SIG-M5 treated with dmso at 0.1 percent for 504 hours (cell line): ENCODE results near the gene SERPINE3.
A peak's percentile ranks its signal among the peaks of the same experiment; 100 is the strongest.

Source experiments
- DNase-seq: peaks from one replicate; lab custom pipeline; 2025; ENCODE audit not compliant: unreplicated experiment; lab: John Stamatoyannopoulos, UW

Gene SERPINE3

DNA sequence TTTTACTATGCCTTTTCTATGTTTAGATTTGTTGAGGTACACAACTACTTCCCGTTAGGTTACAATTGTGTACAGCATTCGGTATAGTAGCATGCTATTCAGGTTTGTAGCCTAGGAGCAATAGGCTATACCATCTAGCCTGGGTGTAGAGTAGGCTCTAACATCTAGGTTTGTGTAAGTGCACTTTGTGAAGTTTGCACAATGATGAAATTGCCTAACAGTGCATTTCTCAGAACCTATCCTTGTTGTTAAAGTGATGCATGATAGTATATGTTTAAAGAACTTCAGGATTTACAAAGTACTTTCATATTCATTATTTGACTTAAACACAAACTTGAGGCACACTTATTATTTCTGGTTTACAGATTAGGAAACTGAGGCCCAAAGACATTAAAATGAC, 11.5 kb upstream of the SERPINE3 start:
- DNase-seq = no peak

DNA sequence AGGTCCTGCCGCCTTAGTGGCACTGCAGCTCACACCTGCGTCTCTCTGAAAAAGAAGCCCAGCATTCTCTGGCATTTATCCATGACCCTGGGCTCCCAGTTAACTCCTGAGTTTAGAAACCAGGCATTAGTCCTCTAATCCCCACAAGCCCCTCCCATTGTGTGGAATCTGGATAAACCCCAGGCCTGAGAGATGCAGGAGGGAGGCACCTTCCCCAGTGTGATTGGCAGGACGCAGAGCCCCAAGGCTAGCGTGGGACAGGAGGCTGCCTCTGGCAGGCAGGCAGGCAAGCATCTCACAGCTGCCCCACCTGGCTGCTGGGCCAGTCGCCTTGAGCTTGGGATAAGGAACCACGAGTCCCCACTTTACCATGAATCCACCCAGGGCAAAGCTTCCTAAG, 11.0 kb upstream of the SERPINE3 start:
- no peak for DNase-seq

DNA sequence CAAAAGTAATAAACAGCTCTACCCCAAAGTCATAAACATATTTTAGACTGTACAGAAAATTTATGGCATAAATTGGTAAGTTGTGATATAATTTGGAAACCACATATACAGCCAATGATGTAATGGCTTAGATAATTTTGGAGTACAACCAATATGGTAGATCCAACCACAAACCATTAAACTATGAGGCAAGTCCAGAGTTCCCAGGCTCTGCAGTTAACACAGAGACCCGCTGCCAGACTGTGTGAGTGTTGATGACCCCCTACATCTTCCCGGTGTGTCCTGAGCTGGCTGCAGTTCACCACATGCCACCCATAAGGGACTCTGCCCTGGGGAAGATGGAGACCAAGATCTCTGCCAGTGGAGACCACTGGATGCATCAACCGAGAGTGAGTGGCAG, 9.9 kb upstream of the SERPINE3 start:
- no peak for DNase-seq

DNA sequence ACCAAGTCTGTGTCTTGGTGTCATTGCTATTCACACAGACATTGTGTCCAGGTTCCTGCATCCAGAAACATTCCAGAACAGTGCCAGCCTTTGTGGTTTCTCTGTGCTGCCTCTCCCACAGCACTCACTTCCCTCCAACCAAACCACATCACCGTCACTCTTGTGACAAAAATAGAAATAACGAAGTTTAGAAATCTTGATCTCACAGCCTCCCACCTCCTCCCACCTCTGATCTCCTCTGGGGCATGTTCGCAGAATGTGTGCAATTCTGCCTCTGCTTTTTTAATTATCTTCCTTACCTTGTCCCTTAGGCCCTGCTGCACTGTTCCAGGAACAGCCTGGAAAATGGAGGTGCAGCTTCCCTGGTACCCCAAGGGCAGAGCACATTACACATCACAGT, 8.7 kb upstream of the SERPINE3 start:
- peak; percentile 84 for DNase-seq

DNA sequence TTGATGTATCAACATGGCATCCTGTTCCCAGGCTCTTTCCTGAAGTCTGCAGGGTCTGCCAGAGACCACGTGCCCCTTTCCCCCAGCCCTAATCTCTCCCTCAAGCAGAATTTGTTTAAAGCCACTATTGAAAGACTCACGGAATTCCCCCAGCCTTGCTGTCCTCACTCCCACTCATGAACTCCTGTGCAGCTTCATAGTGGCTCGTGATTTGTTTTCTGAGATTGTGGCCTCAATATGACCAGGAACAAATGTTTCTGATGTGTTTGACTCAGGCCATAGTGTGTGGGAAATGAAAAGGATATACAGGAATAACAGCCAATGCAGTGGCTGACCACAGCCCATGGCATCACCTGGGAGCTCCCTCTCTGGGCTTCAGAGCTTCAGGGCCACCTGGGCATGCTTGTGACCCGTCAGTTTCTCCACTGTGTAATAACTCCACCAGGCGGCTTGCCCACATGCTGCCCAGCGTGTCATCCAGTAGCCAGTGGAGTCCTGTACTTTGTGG, 8.1 kb upstream of the SERPINE3 start:
- no peak for DNase-seq

DNA sequence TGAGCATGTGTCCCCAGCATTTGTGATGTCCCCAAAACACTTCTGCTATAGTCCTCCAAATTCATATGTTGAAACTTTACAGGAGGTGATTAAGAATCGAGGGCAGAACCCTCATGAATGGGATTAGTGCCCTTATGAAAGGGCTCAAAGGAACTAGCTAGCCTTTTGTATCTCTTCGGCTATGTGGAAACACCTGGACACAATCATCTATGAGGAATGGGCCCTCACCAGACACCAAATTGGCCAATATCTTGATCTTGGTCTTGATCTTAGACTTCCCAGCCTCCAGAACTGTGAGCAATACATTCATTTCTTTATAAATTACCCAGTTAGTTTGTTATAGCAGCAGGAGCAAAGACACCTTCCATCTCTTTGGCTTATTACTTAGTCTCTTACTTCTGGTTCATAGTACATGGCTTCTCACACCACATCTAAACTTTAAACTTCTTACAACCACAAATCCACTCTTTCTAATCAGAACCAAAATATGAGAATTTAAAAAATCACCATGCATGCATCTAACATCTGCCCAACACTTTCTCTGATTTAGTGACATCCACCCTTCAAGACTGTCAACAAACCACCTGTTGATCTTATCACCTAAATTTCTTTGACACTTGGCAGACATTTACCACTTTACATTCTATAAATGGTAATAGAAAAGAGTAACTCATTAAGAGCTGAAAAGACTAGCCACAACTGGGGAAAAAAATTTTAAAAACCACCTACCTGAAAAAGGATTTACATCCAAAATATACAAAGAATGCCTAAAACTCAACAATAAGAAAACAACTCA, 6.7 kb upstream of the SERPINE3 start:
- DNase-seq = no peak

DNA sequence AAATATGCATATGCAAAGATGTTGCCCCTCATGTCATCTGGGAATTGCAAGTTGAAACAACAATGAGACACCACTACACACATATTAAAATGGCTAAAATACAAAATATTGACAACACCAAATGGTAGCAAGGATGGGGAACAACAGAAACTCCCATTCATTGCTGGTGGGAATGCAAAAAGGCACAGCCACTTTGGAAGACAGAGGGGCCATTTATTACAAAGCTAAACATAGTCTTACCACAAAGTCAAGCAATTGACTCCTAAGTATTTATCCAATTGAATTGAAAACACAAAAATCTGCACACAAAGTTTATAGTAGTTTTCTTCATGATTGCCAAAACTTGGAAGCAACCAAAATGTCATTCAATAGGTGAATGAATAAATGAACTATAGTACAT, 6.1 kb upstream of the SERPINE3 start:
- DNase-seq = no peak

DNA sequence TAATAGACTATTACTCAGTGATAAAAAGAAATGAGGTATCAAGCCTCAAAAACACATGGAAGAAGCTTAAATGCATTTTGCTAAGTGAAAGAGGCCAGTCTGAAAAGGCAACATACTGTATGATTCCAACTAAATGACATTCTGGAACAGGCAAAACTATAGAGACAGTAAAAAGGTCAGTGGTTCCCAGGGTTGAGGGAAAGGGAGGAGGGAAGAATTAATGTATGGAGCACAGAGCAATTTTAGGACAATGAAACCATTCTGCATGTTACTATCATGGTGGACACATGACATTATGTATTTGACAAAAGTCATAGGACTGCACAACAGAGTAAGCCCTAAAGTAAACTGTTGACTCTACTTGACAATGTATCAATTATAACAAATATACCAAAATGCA, 5.7 kb upstream of the SERPINE3 start:
- no peak for DNase-seq

DNA sequence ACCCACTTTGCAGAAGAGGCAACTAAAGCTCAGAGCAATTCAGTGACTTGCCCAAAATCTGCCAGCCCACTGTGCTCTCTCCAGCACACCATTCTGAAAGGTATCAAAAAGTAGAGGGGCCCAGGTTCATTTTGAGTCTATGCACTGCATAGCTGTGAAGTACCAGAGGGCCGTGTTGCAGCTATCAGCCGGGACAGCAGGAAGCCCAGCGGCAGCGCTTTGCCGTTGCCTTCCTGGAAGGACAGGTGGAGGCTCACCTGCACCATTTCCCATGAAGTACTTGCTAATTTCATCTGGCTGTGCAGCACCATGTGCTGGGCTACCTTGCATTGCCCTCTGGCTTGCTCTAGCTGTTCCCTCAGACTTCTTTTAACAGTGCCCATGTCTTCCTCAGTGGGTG, 2.7 kb upstream of the SERPINE3 start:
- no peak for DNase-seq

DNA sequence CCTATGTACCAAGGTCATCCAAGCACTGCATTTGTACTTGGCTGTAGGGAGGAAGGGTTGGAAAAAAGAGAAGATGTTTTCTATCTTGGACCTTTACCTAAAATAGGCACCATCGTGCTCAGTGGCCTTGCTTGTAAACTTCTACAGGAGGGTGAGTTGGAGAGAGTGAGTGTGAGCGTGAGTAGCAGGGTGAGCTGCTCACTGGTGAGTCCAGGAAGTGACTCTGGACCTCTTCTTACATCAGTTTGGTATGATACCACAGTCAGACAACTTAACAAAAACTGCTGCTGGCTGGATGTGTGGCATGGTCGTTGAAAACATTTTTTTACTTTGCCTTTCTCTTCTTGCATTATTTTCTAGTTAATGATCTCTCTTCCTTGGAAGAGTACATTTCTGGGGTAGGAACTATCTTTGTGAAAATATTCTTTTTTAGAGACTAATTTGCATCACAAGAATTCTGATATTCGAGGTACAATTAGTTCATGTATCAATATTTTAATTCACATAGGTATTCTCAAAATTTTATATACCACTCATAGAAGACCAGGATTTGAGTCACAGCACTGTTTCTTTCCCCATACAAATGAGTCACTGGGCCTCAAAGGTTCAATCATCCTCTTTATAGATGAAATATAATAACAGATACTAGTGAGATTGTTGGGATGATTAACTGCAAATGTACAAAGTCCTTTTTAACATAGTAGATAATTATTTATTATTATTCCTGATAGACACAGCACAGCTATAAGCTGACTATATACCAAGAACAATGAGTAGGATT, 651 bp downstream of the SERPINE3 start:
- no peak for DNase-seq

DNA sequence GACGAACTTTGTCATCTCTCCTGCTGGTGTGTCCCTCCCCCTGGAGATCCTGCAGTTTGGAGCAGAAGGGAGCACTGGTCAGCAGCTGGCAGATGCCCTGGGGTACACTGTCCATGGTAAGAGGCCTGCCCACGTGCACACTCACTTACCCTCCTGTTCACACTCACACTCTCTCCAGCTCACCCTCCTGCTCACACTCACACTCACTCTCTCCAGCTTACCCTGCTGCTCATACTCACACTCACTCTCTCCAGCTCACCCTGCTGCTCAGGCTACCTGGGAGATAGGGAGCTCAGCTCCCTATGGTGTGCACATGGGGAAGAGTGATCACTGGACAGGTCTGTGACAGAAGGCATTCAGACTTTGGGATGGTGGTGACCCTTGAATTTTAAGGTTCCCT, 1.7 kb downstream of the SERPINE3 start:
- DNase-seq = no peak

DNA sequence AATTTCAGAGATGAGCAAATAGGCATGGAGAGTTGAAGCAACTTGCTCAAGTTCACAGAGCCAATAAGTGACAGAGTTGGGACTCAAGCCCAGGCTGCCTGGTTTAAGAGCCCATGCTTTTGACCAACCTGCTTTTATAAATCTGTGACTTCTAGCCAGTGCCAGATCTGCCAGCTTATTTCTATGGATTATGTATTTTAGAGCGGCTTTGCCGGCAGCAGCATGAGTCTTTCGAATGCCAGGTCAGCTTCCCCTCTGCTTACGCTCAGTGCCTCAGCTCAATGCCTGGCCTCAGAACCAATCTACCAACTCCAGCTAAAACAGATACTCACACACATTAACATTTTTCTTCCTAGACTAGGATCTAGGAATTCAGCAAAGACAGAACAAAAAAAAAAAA, 2.3 kb downstream of the SERPINE3 start:
- DNase-seq = no peak

DNA sequence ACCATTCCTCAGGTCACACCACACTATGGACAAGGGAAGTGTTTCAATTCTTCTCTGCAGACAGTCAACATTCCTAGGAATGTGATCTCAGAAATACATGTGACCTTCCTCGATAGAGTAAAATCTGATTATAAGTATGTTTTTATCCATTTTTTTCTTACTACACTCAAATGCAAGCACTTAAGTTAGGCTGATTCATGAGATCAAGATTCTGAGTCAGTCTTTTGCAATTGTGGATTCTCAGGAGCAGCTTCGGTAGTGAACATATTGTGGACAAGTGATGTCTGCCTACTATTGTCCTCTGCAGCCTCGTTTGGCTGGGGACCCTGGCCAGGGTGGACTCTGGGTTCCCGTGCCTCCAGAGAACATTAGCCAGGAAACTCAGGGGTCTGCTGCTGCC, 3.2 kb downstream of the SERPINE3 start:
- DNase-seq = no peak

DNA sequence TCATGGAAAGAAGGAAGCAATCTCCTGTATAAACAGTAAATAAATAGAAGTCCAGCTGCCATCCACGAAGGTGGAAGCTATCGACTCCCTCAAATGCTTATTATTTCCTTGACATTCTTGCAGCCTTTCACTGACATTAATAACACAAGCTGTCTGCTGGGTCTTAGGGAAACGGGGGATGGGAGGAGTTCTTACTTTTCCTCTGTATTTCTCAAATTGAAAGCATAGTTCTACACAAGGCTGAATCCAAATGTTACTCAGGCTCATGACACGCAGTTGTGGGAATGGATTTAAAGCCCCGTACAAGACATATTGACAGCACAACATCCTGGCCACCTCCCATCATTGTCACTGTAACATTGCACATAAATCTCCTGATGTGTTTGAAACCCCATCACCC, 4.0 kb downstream of the SERPINE3 start:
- no peak for DNase-seq

DNA sequence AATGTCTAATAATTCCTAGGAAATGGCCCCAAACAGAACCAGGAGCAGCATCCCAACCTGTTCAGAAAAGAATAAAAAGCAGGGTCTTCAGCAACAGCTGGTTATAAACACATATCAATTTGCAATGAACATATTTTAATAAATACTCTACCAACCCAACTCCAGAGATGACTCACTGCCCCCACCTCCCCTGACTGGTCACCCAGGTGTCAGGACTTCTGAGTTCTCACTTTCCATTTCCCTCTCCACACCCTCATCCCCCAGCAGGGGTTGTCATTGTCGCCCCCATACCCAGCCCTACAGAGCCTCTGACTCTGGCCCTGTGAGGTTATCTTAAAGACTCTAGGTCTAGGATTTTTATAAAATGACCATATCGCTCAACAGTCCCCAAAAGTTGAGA, 6.9 kb downstream of the SERPINE3 start:
- DNase-seq = no peak

DNA sequence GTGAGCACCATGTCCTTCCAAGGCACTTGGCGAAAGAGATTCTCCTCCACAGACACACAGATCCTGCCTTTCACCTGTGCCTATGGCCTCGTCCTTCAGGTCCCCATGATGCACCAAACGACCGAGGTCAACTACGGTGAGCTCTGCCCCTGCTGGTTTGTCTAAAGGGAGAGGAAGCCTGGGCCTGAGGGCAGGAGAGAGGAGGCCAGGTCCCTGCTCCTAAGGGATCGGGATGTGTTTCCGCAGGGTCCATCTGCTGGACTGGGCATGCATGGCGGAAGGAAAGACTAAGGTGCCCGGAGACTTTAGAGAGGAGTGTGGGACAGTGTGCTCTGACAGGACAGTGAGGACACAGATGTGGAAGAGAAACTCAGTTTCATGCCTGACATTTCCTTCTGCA, 7.6 kb downstream of the SERPINE3 start:
- no peak for DNase-seq

DNA sequence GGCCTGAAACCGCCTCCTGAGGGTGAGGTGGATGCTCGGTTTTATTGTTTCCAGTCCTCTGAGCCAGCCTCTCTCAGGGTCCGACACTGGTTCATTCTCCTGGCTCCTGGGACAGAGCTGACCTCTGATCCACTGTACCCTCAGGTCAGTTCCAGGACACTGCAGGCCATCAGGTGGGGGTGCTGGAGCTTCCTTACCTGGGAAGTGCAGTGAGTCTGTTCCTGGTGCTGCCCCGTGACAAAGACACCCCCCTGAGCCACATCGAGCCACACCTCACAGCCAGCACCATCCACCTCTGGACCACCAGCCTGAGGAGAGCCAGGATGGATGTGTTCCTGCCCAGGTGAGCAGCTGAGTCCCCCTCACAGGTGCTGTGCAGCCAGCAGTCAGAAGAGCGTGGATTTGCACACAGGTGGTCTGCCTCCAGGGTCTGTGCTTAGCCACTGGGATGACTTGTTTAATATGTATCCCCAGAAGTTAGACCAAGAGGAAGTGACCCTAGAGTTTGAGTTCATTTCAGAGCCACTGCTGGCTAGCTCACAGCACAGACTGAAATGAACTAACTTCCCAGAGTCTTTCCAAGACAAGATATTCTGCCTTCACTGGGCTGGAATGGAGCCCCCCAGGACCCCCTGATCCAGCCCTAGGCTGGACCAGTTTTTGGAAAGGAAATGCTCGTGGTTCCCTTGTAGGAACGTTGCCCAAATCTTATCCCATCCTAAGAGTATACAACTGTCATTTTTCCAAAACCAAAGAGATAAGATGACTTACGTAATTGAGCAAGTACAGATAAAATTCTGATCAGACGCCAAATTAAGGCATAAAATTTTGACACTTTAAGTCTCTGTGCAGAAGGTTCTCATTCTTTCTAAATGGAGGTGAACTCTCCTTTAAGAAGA, 8.8 kb downstream of the SERPINE3 start:
- DNase-seq = no peak

DNA sequence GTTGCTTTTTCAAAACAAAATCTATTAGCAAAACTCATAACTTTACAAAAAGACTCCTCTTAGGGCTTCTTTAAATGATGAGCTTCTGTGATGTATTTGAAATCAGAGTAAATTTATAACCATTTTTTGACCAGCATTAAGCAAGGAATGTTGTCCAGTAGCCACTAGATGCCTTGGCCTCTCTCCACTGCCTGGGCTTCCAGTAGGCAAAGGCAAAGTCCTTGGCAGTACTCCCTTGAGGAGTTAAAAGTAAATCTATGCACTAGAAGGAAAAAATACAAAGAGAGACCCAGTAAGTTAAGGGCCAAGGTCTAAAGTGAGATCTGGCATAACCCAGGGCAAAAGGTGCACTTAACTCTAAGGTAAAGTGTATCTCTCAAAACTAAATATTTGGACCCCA, 9.5 kb downstream of the SERPINE3 start:
- DNase-seq = no peak

DNA sequence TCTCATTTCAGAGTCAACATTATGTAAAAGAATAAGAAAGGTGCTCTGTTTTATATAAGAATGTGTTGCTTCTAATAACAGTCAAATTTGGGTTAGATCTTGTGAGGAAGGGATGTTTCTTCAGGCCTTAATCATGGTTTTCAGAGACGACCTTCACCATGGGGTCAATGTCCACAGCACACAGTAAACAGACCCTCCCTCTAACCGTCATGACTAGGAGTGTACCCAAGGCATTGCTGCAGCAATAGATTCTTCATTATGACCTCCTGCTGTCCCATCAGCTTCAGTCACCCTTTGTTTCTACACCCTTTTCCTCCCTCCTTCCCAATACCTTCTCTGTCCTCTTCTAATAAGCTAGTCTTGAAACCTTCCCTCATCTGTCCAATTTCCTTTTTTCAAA, 15.7 kb downstream of the SERPINE3 start:
- no peak for DNase-seq

DNA sequence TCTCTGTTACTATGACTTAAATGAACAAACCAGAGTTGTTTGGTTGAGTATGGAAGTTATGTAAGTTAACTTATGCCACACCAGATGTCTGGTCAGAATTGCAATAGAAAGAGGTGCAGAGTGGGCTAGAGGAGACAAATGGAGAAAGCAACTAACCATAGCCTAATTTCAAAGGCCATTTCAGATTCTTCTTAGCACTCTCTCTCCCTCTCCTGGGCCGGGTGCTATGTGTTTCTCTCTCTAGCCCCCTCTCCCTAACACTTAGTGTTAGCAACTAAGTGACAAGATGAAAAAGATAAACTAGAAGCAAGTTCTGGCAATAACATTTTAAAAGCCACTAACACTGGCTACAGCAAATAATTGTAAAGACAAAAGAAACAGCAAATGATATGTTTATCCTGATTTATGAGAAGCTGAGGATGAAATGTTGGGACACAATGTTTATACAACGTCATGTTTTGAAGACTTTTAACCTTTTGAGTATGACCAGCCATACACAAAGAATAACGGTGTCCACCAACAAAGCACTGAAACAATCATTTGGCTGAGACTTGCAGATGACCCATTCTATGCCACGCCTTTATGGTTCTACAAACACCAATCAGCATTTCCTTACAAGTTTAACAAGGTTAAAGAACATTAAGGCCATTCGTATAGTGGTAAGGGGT, 18.6 kb downstream of the SERPINE3 start:
- DNase-seq = no peak

DNA sequence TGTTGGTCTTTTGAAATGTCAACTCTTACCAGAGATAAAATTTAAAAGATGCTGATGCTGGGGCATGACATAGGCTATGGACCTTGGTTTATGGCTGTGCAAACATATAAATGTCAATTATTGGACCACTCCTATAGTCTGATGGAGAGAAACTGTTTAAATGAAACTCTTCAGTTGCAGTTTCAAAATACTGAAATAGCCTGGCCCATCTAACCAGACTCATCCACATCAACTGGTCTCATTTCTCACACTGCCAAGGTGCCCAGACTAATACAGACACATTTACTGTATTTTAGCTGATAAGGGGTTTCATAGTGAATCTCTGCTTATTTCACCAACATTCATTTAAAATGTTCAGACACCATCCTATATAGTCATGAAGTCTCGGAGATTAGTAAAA, 19.9 kb downstream of the SERPINE3 start:
- DNase-seq = no peak
